Activated CD4-positive, alpha-beta T cell treated with anti-CD3 and anti-CD28 coated beads, Interleukin-2, Interleukin-6, amounts not matched to agents 100 ng/mL and 50 ng/mL, durations not matched to agents 16 hours and 8 hours (primary cell): Measurements from ENCODE around the gene TWF2.
"Not testable (repeated sequence)": the region's sequence is repeated elsewhere in the genome, so short reads cannot be mapped to it uniquely, and the experiment has no call there.

ENCODE experiments used
- DNase-seq: peaks from one replicate; pipeline ENCODE4 v3.0.0-alpha.2; 2020

Gene TWF2

DNA sequence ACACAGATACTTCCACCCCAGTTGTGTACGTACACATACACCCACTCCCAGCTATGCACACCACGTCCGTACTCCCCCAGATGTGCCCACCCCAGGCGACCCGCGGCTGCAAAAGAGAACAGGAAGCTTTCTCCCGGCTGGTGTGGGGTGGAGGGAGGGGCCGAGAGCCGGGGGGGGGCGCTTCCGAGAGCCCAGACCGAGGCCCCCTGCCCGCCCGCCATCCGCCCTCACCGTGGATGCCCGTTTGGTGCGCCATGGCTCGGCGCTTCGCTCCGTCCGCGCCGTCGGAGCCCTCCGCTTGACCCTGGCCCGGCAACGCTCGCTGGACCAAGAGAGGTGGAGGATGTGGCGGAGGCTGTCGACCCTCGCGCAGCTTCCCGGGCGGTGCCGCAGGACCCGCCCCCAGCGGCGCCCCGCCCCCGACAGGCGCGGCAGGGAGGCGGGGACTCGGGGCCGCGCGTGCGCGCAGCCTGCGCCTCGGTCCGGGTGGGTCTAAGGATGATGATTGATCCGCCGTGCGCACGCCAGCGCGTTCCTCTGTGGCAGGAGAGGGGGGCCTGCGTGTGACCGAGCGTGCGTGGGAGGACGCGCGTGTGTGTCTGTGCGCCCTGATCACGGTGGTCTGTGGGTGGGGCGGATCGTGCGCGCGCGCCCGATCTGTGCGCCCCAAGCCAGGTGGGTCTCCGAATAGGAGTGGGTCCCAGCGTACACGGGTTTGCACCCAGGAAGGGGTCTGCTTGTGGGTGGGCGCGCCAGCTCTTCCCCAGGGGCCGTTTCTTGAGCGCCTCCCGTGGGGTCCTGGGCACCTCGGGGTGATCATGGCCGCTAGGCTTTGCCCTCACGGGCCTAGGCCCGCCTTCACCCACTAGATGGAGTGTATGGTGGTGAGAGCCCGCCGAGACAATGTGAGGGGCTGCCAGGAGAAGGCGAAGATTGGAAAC is at the start of gene TWF2:
Gene TWF2 (minus strand): TSS at position 398 of the 941 bp plus-strand sequence. CDS start 142 bp downstream, at position 256.
- DNase-seq = peak; percentile 91

DNA sequence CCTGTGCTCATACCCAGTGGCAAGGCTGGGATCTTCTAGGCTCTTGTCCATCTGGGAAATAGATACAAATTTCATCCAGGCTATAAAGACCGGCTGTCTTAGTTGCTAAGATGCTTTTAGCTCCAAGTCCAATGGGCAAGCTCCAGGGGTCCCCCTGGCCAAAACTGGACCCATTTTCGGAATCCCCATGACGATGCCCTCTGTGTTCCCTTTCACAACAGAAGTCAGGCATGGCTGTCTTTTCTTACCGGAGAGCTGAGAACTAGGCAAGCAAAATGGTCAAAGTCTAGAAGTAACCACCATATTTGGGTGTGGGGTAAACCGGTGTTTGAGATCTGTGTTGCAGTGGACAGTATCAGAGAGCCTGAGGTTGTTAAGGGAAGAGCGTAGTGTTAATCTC is 49.7 kb upstream of the TWF2 start:
- DNase-seq = no peak

DNA sequence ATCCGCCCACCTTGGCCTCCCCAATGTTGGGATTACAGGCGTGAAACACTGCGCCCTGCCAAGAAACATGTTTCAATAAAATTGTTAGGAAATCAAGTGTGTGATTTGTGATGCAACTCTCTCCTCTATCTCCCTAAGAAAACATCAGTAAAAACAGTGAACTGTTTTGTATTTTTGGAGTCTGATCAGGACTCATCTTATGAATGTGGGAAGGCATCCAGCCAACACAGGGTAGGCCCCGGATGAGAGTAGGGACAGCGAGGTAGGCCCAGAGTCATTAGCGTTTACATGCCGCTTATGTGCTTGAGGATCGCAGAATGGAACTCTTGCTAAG is 47.8 kb upstream of the TWF2 start:
- no peak for DNase-seq

DNA sequence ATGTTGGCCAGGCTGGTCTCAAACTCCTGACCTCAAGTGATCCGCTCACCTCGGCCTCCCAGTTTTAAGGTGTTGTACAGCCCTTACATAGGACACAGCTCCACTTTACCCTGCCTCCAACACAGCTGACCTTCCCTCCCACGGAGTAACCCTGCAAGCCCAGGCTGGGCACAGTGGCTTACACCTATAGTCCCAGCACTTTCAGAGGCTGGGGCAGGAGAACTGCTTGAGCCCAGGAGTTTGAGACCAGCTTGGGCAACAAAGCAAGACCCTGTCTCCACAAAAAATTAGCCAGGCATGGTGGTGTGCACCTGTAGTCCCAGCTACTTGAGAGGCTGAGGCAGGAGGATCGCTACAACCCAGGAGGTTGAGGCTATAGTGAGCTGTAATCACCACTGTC is 45.1 kb upstream of the TWF2 start:
- DNase-seq = not testable (repeated sequence)

DNA sequence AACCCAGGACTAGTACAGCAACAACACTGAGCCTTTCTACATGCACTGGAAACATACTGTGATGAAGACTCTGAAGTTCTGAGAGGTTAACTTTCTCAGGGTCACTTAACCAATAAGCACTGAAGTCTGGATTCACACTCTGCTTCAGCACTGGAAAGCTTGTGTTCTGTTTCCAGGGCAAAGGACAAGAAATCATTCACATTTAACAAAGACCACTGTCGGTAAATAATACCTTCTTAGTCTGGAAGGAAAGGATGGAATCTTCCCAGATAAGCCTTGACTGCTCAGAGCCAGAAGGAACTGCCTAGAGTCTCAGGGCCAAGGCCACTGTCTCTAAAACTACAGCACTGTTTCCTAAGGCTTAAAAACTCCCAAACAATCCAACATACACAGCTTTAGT is 44.3 kb upstream of the TWF2 start:
- DNase-seq = no peak

DNA sequence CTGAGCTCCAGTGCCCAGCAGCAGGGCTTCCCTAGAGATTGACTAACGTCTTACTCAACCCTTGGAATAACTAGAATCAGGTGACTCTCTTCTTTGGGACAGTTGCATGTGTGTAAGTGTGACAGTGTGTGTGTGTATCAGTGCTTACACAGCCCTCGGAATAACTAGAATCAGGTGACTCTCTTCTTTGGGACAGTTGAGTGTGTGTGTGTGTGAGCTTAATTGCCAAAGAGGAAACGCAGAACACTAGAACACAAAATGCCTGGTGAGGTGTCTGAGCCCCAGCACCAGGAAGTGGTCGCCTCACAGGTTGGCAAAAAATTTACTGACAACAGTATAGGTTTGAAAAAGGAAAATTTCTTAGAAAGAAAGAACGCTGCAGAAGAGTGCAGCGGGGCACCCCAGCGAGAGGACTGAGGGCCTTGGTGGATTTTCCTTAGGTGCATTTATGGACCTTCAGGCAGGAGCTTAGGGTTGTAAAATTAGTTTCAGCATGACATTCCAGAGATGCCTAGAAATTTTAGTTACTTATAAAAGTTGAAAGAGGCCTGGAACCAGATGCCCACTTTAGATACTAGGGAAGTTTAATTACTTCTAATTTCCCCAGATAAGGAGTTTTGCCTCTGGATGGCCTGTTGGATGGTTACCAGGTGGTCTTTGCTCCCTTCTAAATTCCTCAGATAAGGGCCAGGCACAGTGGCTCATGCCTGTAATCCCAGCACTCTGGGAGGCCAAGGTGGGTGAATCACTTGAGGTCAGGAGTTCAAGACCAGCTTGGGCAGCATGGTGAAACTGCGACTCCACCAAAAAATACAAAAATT is 43.2 kb upstream of the TWF2 start:
- peak; percentile 68 for DNase-seq

DNA sequence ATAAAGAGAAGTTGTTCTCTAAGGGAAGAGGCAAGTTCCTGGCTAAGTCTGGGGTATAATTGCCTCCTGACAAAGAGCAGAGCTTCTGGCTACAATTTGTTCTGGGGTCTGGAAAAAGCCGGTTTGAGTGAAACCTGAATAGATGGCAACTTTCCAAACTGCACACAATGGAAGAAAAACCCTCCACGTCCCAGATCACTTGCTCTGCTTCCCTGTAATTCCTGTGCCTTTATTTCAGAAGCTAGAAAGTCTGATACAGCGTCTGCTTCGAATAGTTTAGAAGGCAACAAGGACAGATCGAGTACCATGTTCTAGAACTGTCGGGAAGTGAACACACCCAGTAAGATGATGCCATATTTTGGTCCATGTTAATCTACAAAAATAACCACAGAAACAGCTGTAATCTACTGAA is 41.1 kb upstream of the TWF2 start:
- no peak for DNase-seq

DNA sequence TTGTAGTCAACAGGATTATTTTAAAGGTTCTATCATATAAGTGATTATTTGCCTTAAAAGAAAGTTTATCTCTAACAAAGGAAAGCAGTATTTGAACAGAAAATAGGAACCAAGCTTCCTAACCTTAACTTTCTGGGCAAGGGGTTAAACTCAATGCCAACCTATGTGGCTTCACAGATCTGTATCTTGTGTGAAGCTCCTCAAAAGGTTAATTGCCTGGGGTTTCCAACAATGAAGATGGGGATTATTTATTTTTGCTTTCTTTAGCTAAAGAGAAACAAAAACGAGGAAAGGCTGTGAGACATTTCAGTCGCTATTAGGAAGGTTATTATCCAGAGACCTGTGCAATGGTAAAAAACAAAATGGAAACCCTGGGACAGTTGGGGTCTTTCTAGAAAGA is 40.6 kb upstream of the TWF2 start:
- DNase-seq = no peak

DNA sequence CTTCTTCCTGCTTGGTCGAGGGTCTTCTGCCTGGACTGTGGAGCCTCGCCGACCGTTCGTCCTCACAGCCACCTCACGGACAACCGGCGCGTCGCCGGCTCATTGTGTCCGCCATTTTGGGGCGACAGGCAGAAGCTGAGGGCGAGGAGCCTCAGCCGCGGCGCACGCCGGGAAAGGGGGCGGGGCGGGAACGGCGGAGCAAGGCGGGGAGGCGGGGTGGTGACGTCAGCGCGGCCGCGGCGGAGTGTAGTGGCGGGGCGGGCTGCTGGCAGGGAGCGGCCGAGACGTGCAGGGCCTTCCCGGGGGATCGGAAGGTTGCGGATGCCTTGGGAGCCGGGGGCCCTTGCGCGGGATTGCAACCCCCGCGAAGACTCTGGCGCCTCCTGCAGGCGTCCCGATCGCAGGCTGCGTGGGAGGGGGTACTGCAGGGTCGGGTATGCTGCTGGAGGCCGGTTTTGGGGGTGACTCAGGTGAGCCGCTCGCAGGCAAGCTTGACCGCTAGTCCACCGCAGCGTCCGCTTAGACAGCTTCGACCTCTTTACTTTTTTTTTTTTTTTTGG is 39.6 kb upstream of the TWF2 start, which contains the start of gene WDR82:
Gene WDR82 (minus strand): TSS at position 140 of the 560 bp plus-strand sequence. CDS start 288 bp downstream, outside the sequence.
- peak; percentile 98 for DNase-seq

DNA sequence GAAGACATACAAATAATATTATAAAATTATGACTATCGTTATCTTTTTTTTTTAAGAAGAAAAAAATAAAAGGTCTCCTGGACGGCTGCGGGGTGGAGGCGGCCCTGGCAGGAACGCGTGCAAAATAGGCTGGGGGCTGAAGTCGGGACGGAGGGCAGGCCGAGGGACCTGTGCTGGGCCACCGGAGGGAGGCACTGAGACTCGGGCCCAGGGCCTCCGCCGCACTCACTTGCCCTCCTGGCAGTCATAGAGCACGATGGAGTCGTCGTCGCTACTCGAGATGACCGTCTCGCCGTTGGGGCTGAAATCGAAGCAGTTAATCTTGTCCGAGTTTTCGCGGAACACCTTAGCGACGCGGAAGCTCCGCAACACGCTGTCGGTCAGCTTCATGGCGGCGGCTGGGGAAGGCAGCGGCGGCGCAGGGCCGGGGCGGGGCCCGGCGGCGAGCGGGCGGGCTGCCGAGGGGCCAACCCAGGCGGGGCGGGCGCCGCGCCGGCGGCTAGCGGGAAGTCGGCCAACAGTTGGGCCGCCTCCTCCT is 39.1 kb upstream of the TWF2 start:
- DNase-seq = no peak

DNA sequence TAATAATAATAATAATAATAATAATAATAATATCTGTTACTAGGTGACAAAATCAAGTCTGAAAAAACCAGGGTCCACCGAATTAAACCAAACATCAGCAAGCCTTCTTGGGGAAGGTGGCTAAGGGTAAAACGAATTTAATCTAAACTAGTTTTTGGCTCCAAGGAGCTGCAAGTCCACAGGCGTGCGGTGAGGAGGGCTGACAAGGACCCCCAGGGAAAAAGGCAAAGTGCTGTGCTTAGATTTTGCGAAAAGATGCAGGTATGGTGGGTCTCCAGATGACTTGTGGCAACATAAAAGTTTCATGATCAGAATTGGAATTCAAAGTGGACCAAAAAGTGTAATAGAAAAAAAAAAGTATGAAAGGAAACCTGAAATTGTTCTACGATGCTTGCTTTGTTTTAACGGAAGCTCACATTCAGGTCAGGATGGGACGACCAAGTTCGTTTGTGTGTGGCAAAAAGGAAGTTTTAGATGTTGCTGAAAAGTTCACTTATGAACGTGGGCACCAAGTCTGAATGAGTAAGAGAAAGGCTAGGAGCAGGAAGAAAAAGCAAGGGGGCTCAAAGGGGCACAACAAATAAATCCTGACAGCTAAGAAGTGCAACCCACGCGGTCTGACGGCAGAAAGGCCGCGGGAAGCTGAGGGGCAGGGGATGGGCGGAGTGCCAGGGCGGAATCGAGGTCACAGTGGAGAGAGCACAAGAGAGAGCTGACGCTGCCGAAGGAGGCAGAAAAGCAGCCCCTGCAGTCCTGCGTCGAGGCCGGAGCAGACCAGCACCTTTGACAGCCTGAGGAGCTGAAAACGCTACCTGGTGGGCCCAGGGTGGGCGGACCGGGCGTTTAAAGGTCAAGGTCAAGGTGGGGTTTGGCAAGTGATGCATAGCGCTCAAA is 38.4 kb upstream of the TWF2 start:
- DNase-seq = peak; percentile 86

DNA sequence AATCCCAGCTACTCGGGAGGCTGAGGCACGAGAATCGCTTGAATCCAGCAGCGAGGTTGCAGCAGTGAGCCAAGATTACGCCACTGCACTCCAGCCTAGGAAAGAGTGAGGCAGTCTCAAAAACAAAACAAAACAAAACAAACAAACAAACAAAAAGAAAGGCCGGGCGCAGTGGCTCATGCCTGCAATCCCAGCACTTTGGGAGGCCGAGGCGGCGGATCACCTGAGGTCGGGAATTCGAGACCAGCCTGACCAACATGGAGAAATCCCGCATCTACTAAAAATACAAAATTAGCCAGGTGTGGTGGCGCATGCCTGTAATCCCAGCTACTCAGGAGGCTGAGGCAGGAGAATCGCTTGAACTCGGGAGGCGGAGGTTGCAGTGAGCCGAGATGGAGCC is 35.8 kb upstream of the TWF2 start:
- not testable (repeated sequence) for DNase-seq

DNA sequence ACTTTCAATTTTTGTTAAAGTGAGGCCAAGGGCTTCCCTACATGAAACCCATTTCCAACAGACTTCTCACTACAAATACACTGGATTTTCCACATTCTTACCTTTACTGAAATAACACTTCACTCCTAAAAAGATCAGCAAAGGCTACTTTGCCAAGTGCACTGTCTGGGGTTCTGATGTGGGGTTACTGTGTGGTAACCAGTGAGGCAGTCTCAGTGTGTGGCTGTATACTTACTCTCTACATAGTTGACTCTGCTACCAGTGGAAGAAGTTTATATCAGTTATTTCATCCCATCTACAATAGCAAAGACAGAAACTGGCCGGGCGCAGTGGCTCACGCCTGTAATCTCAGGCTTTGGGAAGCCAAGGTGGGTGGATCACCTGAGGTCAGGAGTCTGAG is 33.9 kb upstream of the TWF2 start:
- DNase-seq = no peak

DNA sequence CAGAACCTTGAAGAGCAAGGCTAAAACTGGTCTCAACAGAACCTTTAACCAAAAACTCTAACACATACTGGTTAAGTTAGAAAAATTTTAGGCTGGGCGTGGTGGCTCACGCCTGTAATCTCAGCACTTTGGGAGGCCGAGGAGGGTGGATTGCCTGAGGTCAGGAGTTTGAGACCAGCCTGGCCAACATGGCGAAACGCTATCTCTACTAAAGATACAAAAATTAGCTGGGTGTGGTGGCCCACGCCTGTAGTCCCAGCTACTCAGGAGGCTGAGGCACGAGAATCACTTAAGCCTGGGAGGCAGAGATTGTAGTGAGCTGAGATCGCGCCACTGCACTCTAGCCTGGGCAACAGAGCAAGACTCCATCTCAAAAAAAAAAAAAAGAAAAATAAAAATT is 33.2 kb upstream of the TWF2 start:
- not testable (repeated sequence) for DNase-seq

DNA sequence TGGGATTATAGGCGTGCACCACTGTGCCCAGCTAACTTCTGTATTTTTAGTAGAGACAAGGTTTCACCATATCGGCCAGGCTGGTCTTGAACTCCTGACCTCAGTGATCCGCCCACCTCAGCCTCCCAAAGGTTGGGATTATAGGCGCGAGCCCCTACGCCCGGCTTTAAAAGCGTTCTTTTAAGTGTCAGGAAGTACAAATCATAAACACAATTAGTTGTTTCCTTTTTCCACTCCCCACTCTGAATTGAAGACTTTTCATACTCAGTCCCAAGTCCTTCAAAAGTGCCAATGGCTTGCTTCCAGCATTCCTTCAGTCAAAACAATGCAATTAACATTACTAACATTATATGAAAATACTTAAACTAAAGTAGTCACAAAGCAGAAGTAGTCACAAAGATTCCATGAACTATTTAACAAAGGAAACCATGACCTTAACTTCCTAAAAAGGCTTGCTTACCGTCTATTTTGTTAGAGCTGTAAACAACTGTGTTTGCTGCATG is 31.3 kb upstream of the TWF2 start:
- no peak for DNase-seq

DNA sequence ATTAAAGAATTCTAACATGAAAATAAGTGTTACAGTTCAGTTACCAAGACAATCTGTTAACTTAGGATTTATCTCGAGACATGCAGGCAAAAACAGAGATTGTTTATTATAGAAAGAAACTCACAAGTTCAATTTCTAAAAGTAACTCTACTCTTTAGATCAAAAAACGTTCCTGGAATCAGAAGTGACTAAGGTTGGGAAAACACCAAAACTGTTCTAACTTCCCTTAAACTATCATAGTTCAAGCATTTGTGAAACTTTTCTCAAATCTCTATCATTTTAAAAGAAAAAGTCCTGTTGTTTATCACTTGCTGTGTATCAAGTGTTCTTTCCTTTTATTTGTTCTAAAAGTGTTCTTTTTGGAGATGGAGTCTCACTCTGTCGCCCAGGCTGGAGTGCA is 30.8 kb upstream of the TWF2 start:
- DNase-seq = no peak

DNA sequence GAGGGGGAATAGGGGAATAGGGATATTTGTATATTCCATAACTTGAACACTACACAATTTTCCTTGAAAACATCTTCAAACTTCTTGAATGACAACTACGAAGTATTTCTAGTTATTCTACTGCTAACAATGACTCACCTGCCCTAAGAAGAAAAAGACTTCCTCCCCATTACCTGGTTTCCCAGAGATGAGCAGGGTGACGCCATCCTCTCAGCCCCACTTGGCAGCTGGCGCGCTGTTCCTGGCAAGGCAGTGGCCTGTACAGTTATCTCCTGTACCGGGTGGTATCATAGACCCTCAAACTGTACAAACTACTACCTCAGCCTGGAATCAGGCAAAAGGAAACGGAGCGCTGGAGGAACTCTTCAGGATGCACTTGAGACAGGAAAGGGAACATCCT is 29.1 kb upstream of the TWF2 start:
- peak; percentile 46 for DNase-seq

DNA sequence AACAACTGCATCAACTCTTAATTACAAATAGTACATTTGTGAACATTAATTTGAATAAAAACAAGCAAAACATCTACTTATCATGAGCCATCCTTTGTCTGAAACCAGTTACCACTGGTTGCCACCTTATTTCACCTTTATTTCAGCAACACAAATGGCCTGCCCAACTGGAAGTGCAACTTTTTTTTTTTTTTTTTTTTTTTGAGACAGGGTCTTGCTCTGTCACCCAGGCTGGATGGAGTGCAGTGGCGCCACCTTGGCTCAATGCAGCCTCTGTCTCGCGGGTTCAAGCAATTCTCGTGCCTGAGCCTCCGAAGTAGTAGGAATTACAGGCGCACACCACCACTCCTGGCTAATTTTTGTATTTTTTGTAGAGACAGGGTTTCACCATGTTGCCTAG is 26.4 kb upstream of the TWF2 start:
- no peak for DNase-seq

DNA sequence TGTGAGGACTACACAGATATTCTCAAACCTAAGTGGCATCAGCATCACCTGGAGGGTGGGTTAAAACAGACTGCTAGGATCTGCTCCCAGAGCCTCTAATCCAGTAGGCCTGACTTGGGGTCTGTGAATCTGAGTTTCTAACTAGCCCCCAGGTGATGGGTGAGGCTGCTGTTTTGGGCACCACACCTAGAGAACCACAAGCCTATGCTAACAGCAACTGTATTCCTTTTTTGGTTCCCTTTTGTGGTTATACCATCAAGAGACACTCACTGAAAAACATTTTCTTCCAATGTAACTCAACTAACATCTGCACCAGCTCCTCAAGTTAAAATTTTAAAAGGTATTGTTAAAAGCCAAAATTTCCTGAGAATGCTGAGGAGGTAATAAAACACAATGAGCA is 23.5 kb upstream of the TWF2 start:
- DNase-seq = no peak

DNA sequence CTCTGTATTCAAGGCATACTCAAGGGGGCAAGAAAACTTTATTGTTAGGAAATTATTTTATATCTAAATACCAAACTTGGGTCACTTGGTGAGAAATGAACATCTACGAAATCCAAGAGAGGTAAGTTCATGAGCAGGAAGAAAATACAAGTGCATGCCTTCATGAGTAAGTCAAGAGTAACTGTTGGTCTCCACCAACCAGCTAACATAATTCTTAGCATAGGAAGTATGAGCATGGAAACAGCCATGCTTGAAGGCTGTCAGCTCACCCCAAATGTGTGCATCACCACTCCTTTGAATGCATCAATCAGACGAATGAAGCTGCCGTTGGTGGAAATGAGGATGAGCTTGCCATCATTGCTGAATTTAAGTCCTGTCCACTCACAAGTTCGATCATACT is 20.5 kb upstream of the TWF2 start:
- DNase-seq = no peak

DNA sequence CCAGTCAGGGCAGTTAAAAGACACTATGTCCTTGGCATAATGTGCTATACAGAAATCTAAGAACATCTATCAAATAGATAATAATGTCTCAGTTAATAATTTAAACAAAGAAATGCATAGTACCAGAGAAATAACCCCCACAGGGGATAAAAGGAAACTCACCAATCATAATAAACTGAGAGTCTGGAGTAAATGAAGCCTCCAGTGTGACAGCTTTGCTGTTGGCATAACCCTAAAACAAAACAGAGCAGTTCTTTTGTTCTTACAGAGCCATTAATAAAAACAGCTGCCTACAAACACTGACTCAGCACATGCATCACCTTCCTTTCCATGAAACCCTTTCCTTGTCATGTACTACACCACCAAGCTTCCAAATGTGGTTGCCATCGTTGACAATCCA is 20.1 kb upstream of the TWF2 start:
- no peak for DNase-seq

DNA sequence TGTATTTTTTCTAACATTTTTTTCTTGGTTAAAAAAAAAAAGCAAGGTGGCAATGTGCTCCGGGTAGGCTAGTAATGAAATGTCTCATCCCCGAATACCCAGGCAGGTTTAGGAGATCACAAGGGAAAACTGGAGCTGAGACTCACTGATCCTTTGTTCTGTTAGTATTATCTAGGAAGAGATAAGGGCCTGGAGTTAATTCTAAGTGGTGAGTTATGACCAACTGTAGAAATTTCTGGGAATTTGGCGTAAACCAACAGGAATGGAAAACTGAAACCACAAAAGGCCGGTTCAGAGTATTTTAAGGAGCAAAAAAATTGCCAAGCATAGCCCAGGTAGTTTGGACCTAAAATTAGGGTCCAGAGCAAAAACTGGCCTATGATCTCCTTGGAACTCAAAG is 19.0 kb upstream of the TWF2 start:
- DNase-seq = no peak
